Measurements from ENCODE around the gene ANXA2R. TPM values are rescaled to one million over a fixed set of nuclear protein-coding genes. Genes with fewer than 3 reads are reported as not detected.

Gene ANXA2R
- total and polyA plus RNA-seq, 4 donors: 0.49 to 2.0 (median 0.71) TPM

DNA sequence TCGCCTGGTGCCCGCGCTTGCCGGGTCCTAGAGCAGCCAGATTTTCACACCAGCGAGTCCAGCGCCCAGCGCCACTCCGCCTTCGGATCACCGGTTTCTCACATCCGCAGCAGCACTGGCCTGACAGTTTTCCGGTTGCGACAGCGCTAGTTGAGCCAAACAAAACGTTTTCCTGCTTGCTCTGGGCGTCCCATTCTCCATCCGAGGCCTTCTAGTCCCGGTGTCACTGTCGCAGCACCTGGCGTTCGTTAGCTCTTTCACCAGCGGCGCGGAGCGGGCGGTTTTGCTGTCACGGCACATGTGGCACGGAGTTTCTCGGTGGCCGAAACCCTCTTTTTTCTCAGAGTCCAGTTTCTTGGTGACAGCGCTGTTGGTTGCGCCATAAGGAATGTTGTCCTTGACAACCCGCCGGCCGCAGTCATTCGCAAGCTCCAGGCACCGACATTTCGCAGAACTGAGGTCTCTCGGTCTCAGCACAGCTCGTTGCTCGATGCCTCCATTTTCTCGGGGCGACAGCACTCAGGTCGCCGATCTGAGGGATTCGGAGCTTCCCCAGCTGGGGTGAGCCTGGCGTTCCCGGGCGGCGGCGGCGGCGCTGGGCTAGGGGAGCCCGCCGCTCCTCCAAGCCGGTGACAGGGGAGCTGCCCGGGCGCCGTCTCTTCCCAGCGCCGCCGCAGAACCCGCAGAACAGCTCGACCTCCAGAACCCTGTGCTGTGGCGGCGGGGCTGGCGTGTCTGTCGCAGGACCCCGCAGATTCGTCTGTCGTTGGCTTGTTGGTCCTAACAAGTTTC is 47.8 kb downstream of the ANXA2R start (continued):
- no peak for TF ChIP-seq ATF3 (IDR thresholded peaks at IDR 0.05)
- TF ChIP-seq RXRA (IDR thresholded peaks at IDR 0.05): no peak
- peak; percentile 23 for TF ChIP-seq SP1 (IDR thresholded peaks at IDR 0.05)
- TF ChIP-seq, protein P1, sequence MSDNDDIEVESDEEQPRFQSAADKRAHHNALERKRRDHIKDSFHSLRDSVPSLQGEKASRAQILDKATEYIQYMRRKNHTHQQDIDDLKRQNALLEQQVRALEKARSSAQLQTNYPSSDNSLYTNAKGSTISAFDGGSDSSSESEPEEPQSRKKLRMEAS (IDR thresholded peaks at IDR 0.05): no peak
- TF ChIP-seq GABPA (IDR thresholded peaks at IDR 0.05 in 1 of 2, conservative IDR thresholded peaks at IDR 0.05 in 1 of 2): no peak
- TF ChIP-seq FOXA2 (IDR thresholded peaks at IDR 0.05): no peak
- no peak for TF ChIP-seq NR2F2 (IDR thresholded peaks at IDR 0.05)
- TF ChIP-seq FOXA1 (IDR thresholded peaks at IDR 0.05): no peak
- TF ChIP-seq, protein P2, sequence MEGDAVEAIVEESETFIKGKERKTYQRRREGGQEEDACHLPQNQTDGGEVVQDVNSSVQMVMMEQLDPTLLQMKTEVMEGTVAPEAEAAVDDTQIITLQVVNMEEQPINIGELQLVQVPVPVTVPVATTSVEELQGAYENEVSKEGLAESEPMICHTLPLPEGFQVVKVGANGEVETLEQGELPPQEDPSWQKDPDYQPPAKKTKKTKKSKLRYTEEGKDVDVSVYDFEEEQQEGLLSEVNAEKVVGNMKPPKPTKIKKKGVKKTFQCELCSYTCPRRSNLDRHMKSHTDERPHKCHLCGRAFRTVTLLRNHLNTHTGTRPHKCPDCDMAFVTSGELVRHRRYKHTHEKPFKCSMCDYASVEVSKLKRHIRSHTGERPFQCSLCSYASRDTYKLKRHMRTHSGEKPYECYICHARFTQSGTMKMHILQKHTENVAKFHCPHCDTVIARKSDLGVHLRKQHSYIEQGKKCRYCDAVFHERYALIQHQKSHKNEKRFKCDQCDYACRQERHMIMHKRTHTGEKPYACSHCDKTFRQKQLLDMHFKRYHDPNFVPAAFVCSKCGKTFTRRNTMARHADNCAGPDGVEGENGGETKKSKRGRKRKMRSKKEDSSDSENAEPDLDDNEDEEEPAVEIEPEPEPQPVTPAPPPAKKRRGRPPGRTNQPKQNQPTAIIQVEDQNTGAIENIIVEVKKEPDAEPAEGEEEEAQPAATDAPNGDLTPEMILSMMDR (IDR thresholded peaks at IDR 0.05; ENCODE audit: low read depth, low read length, missing input control): no peak

- DNase-seq (ENCODE audit: low spot score): no peak
- TF ChIP-seq EGR1 (IDR thresholded peaks at IDR 0.05; ENCODE audit: low read depth in 2 of 2) (no peak), FOXA2 (IDR thresholded peaks at IDR 0.05) (no peak), ATF3 (IDR thresholded peaks at IDR 0.05) (no peak), HNF4A (conservative IDR thresholded peaks at IDR 0.05) (no peak), RXRA (IDR thresholded peaks at IDR 0.05) (no peak), RAD21 (IDR thresholded peaks at IDR 0.05) (no peak), TAF1 (conservative IDR thresholded peaks at IDR 0.05) (no peak), ZBTB33 (IDR thresholded peaks at IDR 0.05) (no peak), GABPA (IDR thresholded peaks at IDR 0.05 in 1 of 2, conservative IDR thresholded peaks at IDR 0.05 in 1 of 2) (no peak), JUND (IDR thresholded peaks at IDR 0.05) (no peak), YY1 (IDR thresholded peaks at IDR 0.05) (no peak), NR2F2 (IDR thresholded peaks at IDR 0.05) (no peak)
- TF ChIP-seq, protein P3, sequence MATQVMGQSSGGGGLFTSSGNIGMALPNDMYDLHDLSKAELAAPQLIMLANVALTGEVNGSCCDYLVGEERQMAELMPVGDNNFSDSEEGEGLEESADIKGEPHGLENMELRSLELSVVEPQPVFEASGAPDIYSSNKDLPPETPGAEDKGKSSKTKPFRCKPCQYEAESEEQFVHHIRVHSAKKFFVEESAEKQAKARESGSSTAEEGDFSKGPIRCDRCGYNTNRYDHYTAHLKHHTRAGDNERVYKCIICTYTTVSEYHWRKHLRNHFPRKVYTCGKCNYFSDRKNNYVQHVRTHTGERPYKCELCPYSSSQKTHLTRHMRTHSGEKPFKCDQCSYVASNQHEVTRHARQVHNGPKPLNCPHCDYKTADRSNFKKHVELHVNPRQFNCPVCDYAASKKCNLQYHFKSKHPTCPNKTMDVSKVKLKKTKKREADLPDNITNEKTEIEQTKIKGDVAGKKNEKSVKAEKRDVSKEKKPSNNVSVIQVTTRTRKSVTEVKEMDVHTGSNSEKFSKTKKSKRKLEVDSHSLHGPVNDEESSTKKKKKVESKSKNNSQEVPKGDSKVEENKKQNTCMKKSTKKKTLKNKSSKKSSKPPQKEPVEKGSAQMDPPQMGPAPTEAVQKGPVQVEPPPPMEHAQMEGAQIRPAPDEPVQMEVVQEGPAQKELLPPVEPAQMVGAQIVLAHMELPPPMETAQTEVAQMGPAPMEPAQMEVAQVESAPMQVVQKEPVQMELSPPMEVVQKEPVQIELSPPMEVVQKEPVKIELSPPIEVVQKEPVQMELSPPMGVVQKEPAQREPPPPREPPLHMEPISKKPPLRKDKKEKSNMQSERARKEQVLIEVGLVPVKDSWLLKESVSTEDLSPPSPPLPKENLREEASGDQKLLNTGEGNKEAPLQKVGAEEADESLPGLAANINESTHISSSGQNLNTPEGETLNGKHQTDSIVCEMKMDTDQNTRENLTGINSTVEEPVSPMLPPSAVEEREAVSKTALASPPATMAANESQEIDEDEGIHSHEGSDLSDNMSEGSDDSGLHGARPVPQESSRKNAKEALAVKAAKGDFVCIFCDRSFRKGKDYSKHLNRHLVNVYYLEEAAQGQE (IDR thresholded peaks at IDR 0.05): no peak
- TF ChIP-seq, protein P1 (IDR thresholded peaks at IDR 0.05): no peak
- TF ChIP-seq, protein P2 (IDR thresholded peaks at IDR 0.05; ENCODE audit: low read depth, low read length, missing input control): no peak
- peak overlapping the region; percentile 19 to 42 (median 38) for H3K4me3 ChIP-seq (ENCODE audit: low read depth in 1 of 3, low read length in 3 of 3)
- H3K9me3 ChIP-seq (ENCODE audit: control insufficient read depth in 4 of 4, low read length in 3 of 4): peaks cover 0 to 39% (median 8%) of the 10 kb centered on the region in 4 donors
- peaks cover 0 to 20% (median 6%) of the 10 kb centered on the region in 4 donors for H3K27me3 ChIP-seq (ENCODE audit: control insufficient read depth in 4 of 4, insufficient read depth in 4 of 4, low read length in 3 of 4)
- 20% methylated on average over 36 of the region's 36 CpGs for WGBS
- H3K27ac ChIP-seq (ENCODE audit: low read depth in 1 of 2, low read length in 2 of 2): peak overlapping the region; percentile 88 to 92
- peak overlapping the region in 1 of 2 donors; percentile 52 for H3K9ac ChIP-seq (ENCODE audit: low read depth in 1 of 2, low read length in 2 of 2)
- no peaks in the 10 kb centered on the region for H3K36me3 ChIP-seq (ENCODE audit: control insufficient read depth in 4 of 4, insufficient read depth in 3 of 4, low read depth in 1 of 4, low read length in 3 of 4)
- peaks cover 0 to 12% (median 4%) of the 10 kb centered on the region in 4 donors for H3K4me1 ChIP-seq (ENCODE audit: control insufficient read depth in 4 of 4, insufficient read depth in 4 of 4, low read length in 3 of 4)
These were observed 48.6 kb downstream of the ANXA2R start for GRCh38 chr5:42991404-42992087.

Measured in liver (tissue), 9 donors.